Lung (tissue), 12 donors: ENCODE results near the gene ARHGEF40. TPM values are rescaled to one million over a fixed set of nuclear protein-coding genes. Genes with fewer than 3 reads are reported as not detected.
A peak's percentile ranks its signal among the peaks of the same experiment; 100 is the strongest.

ENCODE experiments used
- ATAC-seq: fragments of 200-7000 bp; cut with Tn5 transposase; one replicate; pipeline ENCODE4 v1.9.1; 2020; ENCODE audit warnings: moderate number of reproducible peaks; ENCODE audit not compliant: insufficient read depth, low FRiP score
- DNase-seq, 3 donors: peaks; one replicate each; pipeline ENCODE4 v3.0.0-alpha.2; 2013 to 2017
- H3K27ac ChIP-seq, 2 donors: one replicate each; pipeline ENCODE4 v1.5.1; 2013; ENCODE audit warnings: mild to moderate bottlenecking in 2 of 2, moderate library complexity in 2 of 2, control low read depth in 1 of 2, inconsistent platforms in 1 of 2, low read depth in 1 of 2, low read length in 1 of 2
- H3K27me3 ChIP-seq, 3 donors: one replicate each; pipeline ENCODE4 v1.5.1; 2013; ENCODE audit warnings: low read length in 2 of 3; ENCODE audit not compliant: control insufficient read depth in 3 of 3, insufficient read depth in 3 of 3
- H3K36me3 ChIP-seq, 4 donors: one replicate each; pipeline ENCODE4 v1.5.1; 2013; ENCODE audit warnings: low read length in 4 of 4, mild to moderate bottlenecking in 1 of 4, moderate library complexity in 1 of 4; ENCODE audit not compliant: control insufficient read depth in 4 of 4, insufficient read depth in 4 of 4
- H3K4me1 ChIP-seq, 5 donors: one replicate each; pipeline ENCODE4 v1.5.1; 2013; ENCODE audit warnings: low read length in 5 of 5, mild to moderate bottlenecking in 2 of 5, moderate library complexity in 1 of 5; ENCODE audit not compliant: control insufficient read depth in 5 of 5, insufficient read depth in 5 of 5
- H3K4me3 ChIP-seq: one replicate; pipeline ENCODE4 v1.5.1; 2013; ENCODE audit warnings: mild to moderate bottlenecking, control low read depth, moderate library complexity
- H3K9ac ChIP-seq, 2 donors: one replicate each; pipeline ENCODE4 v1.5.1; 2013; ENCODE audit warnings: low read length in 2 of 2, control low read depth in 1 of 2; ENCODE audit not compliant: insufficient read depth in 1 of 2
- H3K9me3 ChIP-seq, 4 donors: one replicate each; pipeline ENCODE4 v1.5.1; 2013; ENCODE audit warnings: low read length in 3 of 4, mild to moderate bottlenecking in 1 of 4, moderate library complexity in 1 of 4; ENCODE audit not compliant: control insufficient read depth in 4 of 4, insufficient read depth in 3 of 4
- WGBS, 2 donors: extraction: QIAGEN DNeasy Blood & Tissue Kit; methylation state at CpG; one replicate each; pipeline ENCODE4 v1.1.7; 2013; 5-methylcytosine and 5-hydroxymethylcytosine counted together
- polyA plus RNA-seq, 2 donors: library from polyadenylated mRNA; stranded (reverse); fragments of 200-250 nt; gene quantifications; one replicate each; pipeline ENCODE4 v1.2.1, GENCODE V29; 2013
- total RNA-seq, 2 donors: library from RNA; depleted of rRNA in 1 of 2; stranded (reverse); fragments of >200 nt in 1 of 2; gene quantifications; one replicate each; pipeline ENCODE4 v1.2.1, GENCODE V29; 2014 to 2021
- TF ChIP-seq, protein P1 (sequence below): IDR thresholded peaks from 2 replicates; pipeline ENCODE4 v1.5.1; 2012; ENCODE audit warnings: mild to moderate bottlenecking; ENCODE audit errors: control extremely low read depth, extremely low read depth
- donor health status: control.
- donor health status: control.
- donor health status: Bipolar disorder and iron deficiency.
- donor health status: healthy.
- donor health status: DM: yes; HTN: yes; CAD: no.

Gene ARHGEF40
- total and polyA plus RNA-seq, 4 donors: 13.1 to 48.6 (median 27.3) TPM

- no peaks in the 10 kb centered on the region for H3K9me3 ChIP-seq
- H3K4me3 ChIP-seq: no peak overlapping the region
- no peak overlapping the region for H3K9ac ChIP-seq
- TF ChIP-seq, protein P1, sequence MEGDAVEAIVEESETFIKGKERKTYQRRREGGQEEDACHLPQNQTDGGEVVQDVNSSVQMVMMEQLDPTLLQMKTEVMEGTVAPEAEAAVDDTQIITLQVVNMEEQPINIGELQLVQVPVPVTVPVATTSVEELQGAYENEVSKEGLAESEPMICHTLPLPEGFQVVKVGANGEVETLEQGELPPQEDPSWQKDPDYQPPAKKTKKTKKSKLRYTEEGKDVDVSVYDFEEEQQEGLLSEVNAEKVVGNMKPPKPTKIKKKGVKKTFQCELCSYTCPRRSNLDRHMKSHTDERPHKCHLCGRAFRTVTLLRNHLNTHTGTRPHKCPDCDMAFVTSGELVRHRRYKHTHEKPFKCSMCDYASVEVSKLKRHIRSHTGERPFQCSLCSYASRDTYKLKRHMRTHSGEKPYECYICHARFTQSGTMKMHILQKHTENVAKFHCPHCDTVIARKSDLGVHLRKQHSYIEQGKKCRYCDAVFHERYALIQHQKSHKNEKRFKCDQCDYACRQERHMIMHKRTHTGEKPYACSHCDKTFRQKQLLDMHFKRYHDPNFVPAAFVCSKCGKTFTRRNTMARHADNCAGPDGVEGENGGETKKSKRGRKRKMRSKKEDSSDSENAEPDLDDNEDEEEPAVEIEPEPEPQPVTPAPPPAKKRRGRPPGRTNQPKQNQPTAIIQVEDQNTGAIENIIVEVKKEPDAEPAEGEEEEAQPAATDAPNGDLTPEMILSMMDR: no peak
- H3K27me3 ChIP-seq: no peaks in the 10 kb centered on the region
- peaks cover 34 to 63% (median 56%) of the 10 kb centered on the region in 4 donors for H3K36me3 ChIP-seq
- no peak overlapping the region for H3K27ac ChIP-seq
- WGBS, 2 donors: 90 to 93% methylated on average over 11 of the region's 11 CpGs
- DNase-seq: no peak
- no peak for ATAC-seq
- no peaks in the 10 kb centered on the region for H3K4me1 ChIP-seq
Observed at GRCh38 chr14:21083565-21084325, 13.6 kb downstream of the ARHGEF40 start.

DNA sequence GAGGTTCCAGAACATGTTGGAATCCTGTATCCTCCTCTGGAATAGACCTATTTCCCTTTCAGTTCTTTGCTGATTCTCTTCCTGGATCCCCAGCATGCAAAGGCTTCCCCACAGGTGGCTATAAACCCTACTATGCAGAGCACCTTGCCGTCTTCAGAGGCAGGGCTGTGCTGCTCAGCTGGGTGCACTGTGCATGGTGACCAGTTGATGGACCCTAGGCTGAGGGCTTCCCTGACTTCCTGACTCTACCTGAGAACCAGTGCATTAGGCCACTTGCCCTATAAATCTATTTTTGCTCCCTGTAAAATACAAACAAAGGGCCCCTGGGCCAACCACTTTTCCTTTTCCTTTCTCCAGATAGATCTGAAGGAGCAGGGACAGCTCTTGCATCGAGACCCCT is 14.3 kb downstream of the ARHGEF40 start:
- ATAC-seq: no peak
- no peak overlapping the region for H3K4me3 ChIP-seq
- H3K4me1 ChIP-seq: no peaks in the 10 kb centered on the region
- H3K36me3 ChIP-seq: peaks cover 27 to 64% (median 54%) of the 10 kb centered on the region in 4 donors
- no peak overlapping the region for H3K9ac ChIP-seq
- H3K27me3 ChIP-seq: no peaks in the 10 kb centered on the region
- TF ChIP-seq, protein P1: no peak
- H3K27ac ChIP-seq: no peak overlapping the region
- no peak for DNase-seq
- WGBS, 2 donors: 85 to 91% methylated on average over 2 of the region's 2 CpGs
- H3K9me3 ChIP-seq: no peaks in the 10 kb centered on the region

DNA sequence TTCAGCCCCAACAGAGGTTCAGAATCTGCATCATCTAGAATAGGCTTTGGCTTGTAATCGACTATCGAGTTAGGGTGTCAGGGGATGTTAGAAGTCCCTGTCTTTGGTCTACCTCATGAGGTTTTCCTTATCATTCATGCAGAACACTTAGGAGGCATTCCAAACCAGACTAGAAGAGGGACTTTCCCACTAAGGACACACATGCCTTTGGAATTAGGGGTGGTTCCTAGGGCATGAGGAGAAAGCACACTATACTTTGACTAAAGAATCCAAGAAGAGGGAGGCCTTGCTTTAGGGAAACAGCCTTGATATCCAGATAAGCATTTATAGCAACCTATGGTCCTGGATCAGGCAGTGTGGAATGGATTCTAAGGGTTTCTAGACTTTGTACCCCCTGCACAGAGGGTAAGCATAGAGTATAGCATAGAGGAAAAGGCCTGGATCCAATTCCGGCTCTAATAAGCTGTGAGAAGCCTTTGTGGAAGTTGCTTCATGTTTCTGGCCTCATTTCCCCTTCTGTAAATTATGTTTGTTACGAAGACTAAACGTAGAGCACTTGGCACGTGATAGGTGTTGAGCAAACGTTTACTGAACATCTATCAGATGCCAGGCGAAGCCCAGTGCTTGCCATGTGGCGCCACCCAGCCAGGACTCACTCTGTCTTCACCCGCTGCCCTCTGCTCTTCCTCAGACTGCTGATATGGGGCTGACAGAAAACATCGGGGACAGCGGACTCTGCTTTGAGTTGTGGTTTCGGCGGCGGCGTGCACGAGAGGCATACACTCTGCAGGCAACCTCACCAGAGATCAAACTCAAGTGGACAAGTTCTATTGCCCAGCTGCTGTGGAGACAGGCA is 15.1 kb downstream of the ARHGEF40 start:
- Histone ChIP-seq H3K9me3 (no peaks in the 10 kb centered on the region), H3K4me3 (no peak overlapping the region), H3K9ac (no peak overlapping the region), H3K36me3 (peaks cover 19 to 70% (median 50%) of the 10 kb centered on the region in 4 donors), H3K27me3 (no peaks in the 10 kb centered on the region), H3K27ac (peak overlapping the region; percentile 0 to 68), H3K4me1 (no peaks in the 10 kb centered on the region)
- ATAC-seq: peak; percentile 38
- DNase-seq: peak in 1 of 3 donors; percentile 10
- TF ChIP-seq, protein P1: no peak
- 54 to 57% methylated on average over 17 of the region's 17 CpGs for WGBS, 2 donors
